Measurements from ENCODE around the gene CLEC7A. TPM values are rescaled to one million over a fixed set of nuclear protein-coding genes. Genes with fewer than 3 reads are reported as not detected.

Gene CLEC7A
- total RNA-seq, 2 donors from 2014 or later = 4.2 to 7.9 TPM

DNA sequence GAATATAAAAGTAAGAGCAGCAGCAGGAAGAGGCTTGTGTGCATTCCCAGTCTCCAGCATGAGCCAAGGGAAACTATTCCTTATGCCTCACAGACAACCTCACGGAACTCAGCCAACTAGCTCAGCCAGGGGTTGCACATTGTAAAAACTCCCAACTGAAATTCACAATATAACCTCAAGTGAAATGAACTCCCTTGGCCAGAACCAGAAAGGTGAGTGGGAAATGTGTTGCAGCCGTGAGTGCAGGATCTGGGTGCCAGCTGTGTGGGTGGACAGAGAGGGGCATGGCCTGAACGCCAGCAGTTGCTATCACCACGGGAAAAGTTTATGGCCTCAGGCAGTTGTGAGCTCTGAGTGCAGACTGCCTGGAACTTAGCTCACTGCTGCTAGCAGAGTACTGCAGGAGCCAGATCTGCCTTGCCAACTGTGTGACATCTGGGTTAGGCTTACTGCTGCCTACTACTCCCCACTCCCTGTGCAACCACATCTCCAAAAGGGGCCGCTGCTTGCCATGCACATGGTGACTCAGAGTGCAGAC, 28.9 kb downstream of the CLEC7A start:
- TF ChIP-seq, protein P1, sequence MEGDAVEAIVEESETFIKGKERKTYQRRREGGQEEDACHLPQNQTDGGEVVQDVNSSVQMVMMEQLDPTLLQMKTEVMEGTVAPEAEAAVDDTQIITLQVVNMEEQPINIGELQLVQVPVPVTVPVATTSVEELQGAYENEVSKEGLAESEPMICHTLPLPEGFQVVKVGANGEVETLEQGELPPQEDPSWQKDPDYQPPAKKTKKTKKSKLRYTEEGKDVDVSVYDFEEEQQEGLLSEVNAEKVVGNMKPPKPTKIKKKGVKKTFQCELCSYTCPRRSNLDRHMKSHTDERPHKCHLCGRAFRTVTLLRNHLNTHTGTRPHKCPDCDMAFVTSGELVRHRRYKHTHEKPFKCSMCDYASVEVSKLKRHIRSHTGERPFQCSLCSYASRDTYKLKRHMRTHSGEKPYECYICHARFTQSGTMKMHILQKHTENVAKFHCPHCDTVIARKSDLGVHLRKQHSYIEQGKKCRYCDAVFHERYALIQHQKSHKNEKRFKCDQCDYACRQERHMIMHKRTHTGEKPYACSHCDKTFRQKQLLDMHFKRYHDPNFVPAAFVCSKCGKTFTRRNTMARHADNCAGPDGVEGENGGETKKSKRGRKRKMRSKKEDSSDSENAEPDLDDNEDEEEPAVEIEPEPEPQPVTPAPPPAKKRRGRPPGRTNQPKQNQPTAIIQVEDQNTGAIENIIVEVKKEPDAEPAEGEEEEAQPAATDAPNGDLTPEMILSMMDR (IDR thresholded peaks at IDR 0.05) = no peak
- no peaks in the 10 kb centered on the region for H3K27me3 ChIP-seq
- H3K9me3 ChIP-seq = no peaks in the 10 kb centered on the region
- H3K36me3 ChIP-seq = no peaks in the 10 kb centered on the region
- DNase-seq (ENCODE audit: low spot score) = no peak
- no peak overlapping the region for H3K4me3 ChIP-seq
- peaks cover 0 to 14% of the 10 kb centered on the region in 2 donors for H3K4me1 ChIP-seq
- H3K27ac ChIP-seq = no peak overlapping the region

DNA sequence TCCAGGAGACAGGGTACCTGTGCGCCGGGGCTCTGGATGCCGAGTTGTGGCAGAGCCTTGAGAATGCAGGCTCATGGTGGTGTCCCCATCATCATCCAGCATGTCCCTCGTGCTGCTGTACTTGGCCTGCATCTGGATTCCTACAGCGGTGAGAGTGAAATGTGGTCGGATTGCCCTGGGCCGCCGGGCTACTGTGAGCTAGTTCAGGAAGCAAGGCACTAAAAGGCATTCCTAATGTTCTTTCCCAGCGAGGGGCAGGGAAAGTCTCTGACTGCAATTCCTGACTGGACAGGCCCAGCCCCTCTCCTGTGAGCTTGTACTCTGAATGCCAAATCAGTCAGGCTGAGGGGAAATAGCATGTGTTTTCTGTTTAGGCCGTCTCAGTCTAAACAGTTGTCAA, 31.2 kb downstream of the CLEC7A start, which contains the start of gene CLEC1A:
CLEC1A (minus strand) TSS at position 195 of the 400 bp plus-strand sequence; CDS start at position 132, 63 bp downstream.
- peaks cover 0 to 14% of the 10 kb centered on the region in 2 donors for H3K4me1 ChIP-seq
- peak within 1 kb of the TSS; percentile 66 to 71 for H3K27ac ChIP-seq
- H3K36me3 ChIP-seq = no peaks in the 10 kb centered on the region
- DNase-seq (ENCODE audit: low spot score) = no peak
- H3K27me3 ChIP-seq = no peaks in the 10 kb centered on the region
- H3K9me3 ChIP-seq = no peaks in the 10 kb centered on the region
- peak within 1 kb of the TSS; percentile 22 to 26 for H3K4me3 ChIP-seq
- TF ChIP-seq, protein P1 (IDR thresholded peaks at IDR 0.05) = no peak

DNA sequence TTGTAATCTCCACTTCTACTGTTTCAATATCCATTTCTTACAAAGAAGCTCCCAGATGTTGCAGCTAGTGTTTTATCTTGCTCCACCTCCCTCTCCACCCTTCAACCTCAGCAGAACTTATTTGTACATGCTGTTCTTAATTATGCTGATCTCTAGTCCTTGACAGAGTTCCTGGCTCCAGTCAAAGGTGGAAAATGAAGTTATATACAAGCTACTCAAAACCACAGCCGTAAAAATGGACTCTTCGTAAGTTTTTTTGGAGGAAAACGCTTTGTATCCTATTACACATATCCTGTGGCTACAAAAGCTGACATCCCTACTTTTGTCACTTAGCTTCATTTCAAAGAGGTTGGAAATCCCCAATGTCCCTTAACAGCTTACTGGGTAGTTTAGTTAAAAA, 32.5 kb downstream of the CLEC7A start:
- peak overlapping the region; percentile 66 to 71 for H3K27ac ChIP-seq
- DNase-seq (ENCODE audit: low spot score) = no peak
- peaks cover 0 to 14% of the 10 kb centered on the region in 2 donors for H3K4me1 ChIP-seq
- peak overlapping the region in 1 of 2 donors; percentile 4 for H3K4me3 ChIP-seq
- H3K27me3 ChIP-seq = no peaks in the 10 kb centered on the region
- H3K9me3 ChIP-seq = no peaks in the 10 kb centered on the region
- no peaks in the 10 kb centered on the region for H3K36me3 ChIP-seq
- TF ChIP-seq, protein P1 (IDR thresholded peaks at IDR 0.05) = no peak

DNA sequence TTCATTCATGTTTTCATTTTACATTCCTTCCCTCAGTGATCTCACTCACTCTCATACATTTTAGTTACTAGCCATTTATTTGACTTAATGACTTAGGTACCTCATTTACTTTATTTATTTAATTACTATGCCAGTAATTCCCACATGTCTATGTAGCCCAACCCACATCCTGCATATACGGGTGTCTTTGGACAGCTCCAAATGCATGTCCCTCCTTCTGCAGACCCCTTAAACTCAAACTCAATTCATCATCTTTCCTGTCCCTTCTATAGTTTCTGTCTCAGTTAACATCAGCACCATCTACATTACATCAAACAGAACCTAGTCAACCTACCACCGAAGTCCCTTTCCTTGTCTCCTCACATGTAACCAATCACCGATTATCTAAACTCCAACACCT, 34.0 kb downstream of the CLEC7A start:
- peaks cover 0 to 3% of the 10 kb centered on the region in 2 donors for H3K4me1 ChIP-seq
- TF ChIP-seq, protein P1 (IDR thresholded peaks at IDR 0.05) = no peak
- DNase-seq (ENCODE audit: low spot score) = no peak
- no peaks in the 10 kb centered on the region for H3K9me3 ChIP-seq
- H3K36me3 ChIP-seq = no peaks in the 10 kb centered on the region
- H3K27ac ChIP-seq = peak overlapping the region; percentile 66 to 71
- H3K27me3 ChIP-seq = no peaks in the 10 kb centered on the region
- H3K4me3 ChIP-seq = peak overlapping the region in 1 of 2 donors; percentile 3

DNA sequence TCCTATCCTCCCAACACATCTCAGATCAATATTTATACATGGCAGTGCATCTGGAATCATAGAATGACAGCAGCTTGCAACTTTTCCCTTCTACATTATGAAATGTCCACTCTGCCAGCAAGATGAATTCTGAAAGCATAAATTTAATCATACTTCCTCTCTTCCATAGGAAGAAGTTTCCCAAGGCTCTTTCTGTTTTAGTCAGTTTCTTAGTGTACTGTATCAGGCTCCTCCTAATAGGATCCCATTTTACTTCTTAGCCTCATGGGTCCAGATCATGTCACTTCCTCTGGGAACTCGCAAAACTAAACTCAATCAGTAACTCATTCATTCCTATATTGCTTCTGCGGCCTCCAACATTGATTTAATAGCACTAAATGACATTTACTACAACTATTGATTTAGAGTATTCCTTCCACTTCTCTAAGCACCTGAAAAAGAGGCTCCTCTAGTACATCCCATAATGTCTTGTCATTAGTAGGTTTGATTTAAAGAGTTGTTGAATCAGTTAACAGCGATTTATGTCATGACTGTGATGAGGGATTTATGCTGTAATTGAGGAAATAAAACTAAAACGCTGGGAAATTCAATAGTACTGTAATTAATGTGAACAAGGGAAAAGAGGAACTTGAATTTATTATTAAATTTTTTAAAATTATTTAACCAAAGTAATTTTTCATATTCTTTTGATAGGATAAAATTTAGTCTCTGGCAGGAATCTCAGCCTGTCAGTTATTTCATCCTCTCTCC, 35.2 kb downstream of the CLEC7A start:
- Histone ChIP-seq H3K36me3 (no peaks in the 10 kb centered on the region), H3K27ac (peak overlapping the region; percentile 23 to 66), H3K9me3 (no peaks in the 10 kb centered on the region), H3K4me1 (no peaks in the 10 kb centered on the region), H3K27me3 (no peaks in the 10 kb centered on the region), H3K4me3 (no peak overlapping the region)
- DNase-seq (ENCODE audit: low spot score) = no peak
- TF ChIP-seq, protein P1 (IDR thresholded peaks at IDR 0.05) = no peak
